GM21381 (cell line): Measurements from ENCODE around the gene CYP2A6.
A peak's percentile ranks its signal among the peaks of the same experiment; 100 is the strongest.
"Not testable (repeated sequence)": the region's sequence is repeated elsewhere in the genome, so short reads cannot be mapped to it uniquely, and the experiment has no call there.

Experiments used
- ATAC-seq: cut with Tn5 transposase; IDR thresholded peaks from one replicate; pipeline ENCODE4 v1.9.1; 2021; ENCODE audit warnings: mild to moderate bottlenecking, moderate library complexity; ENCODE audit not compliant: unreplicated experiment

The CYP2A6 gene

DNA sequence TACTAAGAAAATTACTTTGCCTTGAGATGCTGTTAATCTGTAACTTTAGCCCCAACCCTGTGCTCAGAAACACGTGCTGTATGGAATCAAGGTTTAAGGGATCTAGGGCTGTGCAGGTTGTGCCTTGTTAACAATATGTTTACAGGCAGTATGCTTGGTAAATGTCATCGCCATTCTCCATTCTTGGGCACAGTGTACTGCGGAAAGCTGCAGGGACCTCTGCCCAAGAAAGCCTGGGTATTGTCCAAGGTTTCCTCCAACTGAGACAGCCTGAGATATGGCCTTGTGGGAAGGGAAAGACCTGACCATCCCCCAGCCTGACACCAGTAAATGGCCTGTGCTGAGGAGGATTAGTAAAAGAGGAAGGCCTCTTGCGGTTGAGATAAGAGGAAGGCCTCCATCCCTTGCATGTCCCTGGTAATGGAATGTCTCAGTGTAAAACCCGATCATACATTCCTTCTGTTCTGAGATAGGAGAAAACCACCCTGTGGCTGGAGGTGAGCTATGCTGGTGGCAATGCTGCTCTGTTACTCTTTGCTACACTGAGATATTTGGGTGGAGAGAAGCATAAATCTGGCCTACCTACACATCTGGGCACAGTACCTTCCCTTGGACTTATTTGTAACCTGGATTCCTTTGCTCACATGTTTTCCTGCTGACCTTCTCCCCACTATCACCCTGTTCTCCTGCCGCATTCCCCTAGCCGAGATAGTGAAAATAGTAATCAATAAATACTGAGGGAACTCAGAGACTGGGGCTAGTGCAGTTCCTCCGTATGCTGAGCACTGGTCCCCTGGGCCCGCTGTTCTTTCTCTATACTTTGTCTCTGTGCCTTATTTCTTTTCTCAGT is 27.3 kb downstream of the CYP2A6 start:
- ATAC-seq: not testable (repeated sequence)

DNA sequence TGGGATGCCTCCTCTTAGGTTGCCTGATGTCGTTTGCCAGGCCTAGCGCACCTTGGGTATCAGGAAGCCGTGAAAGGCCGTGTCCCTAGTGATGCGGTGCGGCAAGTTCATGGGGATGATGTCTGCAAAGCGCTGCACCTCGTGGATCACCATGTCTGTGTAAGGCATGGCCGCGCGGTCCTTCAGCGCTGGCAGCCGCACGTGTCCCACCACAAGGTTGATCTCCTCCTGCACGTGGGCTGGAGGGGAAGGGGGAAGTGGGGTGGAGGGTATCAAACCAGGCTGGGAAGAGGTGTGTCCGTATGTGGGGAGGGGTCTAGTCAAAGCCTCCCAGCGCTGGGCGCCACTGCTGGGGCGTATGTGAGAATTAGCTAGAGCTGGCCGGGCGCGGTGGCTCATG is 28.1 kb downstream of the CYP2A6 start:
- no peak for ATAC-seq

DNA sequence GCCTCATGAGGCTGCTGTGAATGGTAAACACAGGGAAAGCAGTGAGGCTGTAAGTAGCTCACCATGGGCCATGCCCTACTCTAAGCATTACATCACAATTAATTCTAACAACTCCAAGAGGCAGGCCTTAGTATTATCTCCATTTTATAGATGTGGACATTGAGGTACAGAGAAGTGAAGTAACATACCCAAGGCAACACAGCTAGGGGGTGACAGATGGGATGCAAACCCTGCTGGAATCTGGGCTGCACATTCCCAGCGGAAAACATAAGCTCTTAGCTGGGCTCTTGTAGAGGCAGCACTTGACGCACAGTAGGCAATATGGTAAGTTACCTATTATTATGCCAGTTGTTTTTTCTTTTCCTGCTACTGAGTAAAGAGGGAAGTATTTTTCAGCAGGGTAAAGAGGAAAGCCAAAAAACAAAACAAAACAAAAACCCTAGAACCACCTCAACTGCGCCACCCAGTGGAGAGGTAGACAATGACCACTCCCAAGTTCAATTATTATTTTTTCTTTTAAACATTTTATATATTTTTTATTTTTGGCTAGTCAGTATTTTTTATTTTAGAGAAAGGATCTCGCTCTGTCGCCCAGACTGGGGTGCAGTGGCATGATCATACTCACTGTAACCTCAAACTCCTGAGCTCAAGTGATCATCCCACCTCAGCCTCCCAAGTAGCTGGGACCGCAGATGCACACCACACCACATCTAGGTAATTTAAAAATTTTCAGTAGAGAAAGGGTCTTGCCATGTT is 30.6 kb downstream of the CYP2A6 start:
- not testable (repeated sequence) for ATAC-seq

DNA sequence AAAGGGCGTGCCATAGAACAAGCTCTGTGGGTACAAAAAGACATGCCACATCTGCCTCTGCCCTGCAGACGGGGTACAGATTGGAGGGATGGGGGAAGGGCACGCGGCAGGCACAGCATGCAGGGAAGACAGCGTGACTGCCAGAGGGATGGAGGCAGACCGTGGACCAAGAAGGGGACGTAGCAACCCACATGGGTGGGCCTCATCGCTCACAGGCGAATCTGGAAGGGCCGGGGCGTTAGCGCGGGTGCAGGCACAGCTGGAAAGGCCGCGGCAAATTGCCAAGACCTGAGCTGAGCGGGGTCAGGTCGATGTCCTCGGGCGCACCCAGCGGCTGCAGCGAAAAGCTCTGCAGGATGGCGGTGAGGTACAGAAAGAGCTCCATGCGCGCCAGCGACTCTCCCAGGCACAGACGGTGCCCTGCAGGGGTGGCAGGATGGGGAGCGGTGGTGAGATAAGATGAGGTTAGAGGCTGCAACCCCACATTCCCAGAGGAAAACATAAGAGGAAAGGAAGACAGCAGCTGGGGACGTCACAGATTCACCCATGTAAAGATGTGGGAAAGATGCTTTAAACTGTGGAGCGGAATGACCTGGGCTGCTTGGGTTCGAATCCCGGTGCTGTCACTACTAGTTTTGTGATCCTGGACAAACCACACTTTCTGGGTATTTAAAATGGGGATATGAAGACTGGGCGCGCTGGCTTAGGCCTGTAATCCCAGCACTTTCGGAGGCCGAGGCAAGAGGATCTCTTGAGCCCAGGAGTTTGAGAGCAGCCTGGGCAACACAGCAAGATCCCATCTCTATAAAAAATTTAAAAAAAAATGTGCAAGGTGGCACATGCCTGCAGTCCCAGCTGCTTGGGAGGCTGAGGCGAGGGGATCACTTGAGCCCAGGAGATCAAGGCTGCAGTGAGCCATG is 31.5 kb downstream of the CYP2A6 start:
- ATAC-seq: not testable (repeated sequence)

DNA sequence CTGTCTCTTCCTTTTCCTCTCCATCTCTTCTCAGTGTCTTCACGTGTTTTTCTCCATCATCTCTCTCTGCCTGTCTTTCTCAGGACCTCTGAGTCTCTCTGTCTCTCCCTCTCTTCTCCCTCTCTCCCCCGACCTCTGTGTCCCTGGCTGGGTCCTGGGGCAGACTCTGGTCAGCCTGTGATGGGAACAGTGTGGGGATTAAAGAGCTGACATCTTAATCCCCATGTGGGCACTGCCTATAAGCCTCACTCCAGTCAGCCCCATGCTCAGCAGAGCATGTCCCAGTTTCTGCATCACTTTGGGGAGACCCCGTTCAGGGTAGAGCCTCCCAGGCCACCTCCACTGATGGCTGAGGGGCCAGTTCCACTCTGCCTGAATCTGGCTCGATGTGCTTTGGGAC is 35.0 kb downstream of the CYP2A6 start:
- ATAC-seq: no peak

DNA sequence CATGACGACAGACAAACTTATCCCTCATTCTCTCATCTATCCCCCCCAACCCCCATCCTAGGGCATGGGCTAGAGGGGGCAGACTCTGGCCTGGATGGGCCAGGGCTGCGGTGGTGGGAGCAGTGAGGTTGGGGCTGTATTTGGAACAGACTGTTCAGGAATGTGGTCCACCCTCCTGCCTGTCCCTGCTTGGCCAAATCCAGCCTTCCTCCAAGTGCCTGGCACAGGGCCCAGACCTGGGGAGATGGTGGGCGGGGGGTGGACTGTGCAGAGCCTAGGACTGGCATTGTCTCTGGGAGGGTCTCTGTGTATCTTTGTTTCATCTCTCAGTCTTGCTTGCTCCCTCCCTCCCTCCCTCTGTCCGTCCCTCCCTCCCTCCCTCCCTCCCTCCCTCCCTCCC is 37.1 kb downstream of the CYP2A6 start:
- ATAC-seq: no peak

DNA sequence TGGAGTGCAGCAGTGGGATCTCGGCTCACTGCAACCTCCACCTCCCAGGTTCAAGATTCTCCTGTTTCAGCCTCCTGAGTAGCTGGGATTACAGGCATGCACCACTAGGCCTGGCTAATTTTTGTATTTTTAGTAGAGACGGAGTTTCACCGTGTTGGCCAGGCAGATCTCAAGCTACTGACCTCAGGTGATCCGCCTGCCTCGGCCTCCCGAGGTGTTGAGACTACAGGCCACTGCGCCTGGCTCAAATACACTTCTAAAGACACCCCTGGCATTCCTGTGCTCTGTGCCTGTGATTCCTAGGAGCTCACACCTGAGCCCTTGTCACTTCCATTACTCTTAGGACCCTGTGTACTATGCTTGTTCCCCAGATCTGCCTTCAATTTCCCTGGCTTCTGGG is 37.7 kb downstream of the CYP2A6 start:
- not testable (repeated sequence) for ATAC-seq

DNA sequence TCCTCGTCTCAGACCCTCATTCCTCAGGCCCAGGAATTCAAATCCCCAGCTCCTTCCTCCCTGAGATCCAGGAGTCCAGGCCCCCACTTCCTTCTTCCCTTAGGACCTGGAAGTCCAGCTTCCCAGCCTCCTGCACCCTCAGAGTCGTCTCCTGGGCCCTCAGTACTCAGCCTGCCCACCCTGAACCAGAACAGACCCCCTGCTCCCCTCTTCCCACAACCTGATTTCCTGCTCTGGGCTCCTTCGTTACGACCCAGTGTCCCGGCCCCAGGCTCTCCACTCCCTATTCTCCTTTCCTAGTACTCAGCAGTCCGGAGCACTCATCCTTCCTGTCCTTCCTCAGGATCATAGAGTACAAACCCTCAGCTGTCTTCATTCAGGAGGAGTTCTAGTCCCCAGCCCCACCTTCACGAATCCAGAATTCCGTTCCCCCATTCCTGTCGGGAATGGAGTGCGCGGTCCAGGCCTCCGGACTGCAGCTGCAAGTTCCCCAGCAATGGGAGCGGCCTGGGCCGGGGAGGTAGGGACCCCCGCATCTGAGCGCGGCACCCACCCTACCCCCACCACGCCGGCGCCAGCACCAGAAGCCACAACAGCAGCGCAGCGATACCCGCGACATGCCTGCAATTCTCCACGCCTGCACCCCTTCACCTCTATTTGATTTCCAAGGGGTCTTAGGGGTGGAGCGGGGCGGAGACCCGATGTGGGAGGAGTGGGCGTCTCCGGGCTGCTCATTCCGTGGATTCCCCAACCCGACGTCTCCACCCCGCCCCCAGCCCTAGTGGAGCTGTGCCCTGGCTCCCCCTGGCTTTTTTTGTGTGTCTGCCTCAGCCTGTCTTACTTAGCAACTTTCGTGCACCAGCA is 38.5 kb downstream of the CYP2A6 start:
- no peak for ATAC-seq

DNA sequence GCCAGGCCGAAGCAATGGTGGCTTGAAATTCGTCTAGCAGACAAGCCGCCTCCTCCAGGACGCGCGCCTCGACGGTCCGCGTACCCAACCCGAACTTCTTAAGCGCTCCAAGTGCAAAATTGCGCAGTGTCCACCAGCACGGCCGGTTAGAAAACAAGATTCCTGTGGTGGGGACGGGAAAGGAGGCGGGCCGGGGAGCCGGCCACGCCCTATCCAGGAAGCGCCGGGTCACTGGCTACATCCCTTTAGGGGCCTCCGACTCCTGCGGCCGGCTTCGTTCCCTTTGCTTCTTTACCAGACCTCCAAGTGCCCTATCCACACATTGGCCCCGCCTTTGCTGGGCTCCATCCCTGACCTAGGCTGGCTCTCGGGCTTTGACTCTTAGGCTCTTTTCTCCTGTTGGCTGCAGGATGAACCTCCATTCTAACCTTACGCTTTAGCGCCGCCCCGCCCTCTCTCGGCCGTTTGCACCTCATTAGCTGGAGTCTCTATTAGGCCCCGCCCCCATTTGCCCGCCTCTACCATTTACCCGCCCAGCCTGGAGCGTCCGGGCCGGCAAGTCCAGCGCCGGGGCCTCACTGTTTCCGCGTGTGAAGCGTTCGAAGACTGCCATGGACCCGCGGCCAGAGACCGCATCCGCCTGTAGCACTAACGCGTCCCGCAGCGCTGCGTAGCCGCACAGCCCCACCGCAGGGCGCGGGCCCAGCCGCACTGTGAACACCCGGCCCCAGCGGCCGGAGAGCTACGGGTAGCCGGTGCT is 39.4 kb downstream of the CYP2A6 start:
- ATAC-seq: peak; percentile 52

DNA sequence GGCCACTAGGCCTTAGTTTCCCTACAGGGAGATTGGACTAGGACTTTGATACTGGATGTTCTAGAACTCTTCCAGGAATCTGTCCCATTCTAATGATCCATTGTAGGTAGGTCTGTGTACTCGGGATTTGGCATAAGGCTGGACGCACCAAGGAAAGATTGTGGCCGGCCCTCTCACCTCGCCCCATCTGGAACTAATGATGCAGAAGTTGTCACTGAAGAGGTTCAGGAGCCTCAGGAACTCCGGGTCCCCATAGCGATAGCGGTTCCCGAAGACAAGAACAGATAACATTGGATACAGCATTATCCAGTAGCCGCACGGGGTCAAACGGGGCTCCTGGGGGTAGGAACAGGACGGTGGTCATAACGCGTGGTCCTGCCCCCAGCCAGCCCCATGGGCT is 40.1 kb downstream of the CYP2A6 start:
- ATAC-seq: no peak

DNA sequence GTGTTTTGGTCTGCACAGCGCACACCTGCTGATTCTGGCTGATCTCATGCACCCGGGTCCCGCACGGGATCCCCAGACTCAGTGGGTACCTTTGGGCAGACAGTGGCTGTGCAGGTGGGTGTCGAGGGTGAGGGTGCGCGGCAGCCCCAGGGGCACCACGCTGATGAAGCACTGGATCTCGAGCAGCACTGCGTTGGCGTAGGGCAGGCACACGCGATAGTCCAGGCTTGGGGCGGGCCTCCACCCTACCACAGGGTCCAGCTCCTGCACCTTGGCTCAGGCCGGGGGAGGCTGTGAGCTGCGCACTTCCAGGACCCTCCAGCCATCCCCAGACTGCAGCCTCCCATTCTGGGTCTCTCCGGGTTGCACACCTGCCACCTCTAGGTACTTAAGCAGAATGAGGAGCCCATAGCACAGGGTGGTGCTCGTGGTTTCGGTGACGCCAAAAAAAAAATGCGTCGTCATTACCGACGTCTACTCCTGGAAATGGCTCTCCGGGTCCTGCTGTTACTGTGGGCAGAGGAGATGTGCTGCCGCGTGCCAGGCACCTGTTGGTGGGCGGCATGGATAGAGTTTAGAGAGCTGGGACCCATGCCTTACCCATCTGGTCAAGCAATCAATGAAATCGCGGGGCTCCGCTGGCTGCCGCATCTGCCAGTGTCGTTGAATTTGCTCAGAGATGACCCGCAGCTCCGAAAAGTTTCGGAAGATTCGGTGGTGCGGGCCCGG is 40.7 kb downstream of the CYP2A6 start:
- no peak for ATAC-seq

DNA sequence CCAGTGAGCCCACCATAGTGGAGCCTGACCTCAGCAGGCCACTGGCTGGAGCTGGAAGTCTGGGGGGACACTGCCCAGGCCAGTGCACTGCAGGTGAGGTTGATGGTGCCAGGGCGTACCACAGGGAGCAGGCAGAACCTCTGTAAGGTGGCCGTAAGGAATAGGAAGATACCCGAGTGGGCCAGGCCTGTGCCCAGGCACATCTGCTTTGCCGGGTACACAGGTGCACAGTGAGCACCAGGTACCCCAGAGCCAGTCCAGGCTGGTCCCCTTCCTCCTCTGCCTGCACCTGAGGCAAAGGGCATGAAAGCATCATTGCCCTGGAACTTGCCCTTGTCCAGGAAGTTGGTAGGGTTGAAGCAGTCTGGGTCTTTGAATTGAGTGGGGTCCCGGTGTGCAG is 41.8 kb downstream of the CYP2A6 start:
- no peak for ATAC-seq

DNA sequence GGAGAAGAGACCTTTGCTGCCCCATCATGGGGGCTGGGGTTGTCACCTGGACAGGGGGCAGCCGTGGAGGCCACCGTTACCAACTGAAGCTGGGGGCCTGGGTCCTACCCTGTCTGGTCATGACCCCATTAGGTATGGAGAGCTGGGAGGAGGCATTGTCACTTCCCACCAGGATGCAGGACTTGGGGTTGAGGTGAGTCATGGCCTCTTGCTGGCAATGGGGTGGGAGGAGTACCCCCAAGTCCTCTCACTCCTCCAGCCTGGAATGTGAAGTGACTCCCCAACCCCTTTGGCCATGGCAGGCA is 42.3 kb downstream of the CYP2A6 start:
- no peak for ATAC-seq

DNA sequence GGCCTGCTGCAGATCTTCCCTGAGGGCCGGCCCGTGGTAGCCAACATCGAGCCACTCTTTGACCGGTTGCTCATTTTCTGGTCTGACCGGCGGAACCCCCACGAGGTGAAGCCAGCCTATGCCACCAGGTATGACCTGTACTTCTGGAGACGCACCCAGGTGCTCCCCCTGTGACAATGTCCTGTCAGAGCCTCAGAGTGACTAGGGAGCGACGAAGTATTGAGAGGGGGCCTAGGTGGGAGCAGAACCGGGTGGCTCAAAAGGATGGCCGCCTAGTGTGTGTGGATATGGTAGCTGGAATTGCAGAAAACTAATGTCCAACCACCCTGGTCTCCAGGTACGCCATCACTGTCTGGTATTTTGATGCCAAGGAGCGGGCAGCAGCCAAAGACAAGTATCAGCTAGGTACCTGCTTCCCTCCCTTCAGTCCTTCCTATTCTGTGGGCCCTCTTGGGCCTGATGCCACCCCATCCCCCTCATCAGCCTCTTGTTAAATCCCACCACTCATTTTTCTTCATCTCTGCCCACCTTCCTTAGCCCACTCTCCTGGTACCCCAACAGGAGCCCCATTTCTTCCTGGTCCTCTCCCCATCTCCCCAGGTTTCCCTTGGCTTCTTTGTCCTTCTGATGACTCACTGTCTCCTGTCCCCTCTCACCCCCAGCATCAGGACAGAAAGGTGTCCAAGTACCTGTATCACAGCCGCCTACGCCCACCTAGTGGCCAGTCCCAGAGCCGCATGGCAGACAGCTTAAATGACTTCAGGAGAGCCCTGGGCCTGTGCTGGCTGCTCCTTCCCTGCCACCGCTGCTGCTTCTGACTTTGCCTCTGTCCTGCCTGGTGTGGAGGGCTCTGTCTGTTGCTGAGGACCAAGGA is 42.9 kb downstream of the CYP2A6 start:
- no peak for ATAC-seq

DNA sequence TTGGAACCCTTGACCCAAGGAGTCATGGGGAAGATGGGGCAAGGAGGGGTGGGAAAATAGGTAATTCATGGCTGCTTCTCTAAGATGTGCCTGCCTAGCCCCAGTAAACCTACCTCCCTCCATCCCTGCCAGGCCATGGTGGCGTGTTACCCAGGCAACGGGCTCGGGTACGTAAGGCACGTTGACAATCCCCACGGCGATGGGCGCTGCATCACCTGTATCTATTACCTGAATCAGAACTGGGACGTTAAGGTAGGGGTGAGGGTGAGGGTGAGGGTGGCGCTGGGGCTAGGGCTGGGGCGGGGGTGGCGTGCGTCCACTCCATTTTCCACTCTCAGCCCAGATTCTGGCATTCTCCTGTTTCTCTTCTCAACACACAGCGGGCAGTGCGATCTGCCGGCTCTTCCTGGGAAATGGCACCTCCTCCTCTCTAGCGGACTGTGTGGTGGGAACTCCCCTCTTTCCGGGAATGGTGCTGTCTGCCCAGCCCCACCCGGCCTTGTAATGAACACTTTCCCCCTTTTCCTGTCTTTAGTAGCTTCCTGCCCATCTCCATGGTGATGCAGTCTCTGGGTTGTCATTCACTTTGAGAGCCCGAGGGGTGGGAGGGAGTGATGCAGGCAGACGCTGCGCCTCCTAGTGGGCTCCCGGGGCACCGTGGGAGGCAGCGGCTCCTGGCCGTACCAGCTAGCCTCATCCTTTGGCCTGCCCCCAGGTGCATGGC is 43.7 kb downstream of the CYP2A6 start:
- ATAC-seq: no peak

DNA sequence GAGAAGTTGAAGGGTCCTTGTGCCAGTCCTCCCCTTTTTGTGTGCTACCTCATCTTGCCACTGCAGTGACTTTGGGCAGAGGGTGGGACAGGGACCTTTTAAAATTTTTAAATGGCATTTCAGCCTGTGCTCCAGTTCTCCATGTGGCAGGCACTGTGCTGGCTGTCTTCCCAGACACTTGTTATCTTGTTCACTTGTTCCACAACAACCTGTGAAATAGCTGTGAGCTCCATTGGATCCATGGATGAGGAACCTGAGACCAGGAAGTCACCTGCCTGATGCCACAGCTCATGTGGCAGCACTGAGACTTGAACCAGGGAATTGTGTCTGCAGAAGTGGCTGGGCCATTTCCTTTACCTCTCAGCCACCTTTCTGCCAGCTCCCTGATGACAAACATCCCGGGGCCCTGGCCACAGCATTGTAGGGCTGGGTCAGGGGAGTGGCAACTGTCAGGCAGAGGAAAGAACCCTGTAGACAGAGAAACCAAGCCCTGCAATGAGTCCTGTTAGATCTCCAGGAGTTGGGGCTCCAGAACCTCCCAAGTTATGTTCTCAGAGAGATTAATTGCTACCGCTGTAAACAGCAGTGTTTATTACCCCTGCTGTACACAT is 44.9 kb downstream of the CYP2A6 start:
- no peak for ATAC-seq

DNA sequence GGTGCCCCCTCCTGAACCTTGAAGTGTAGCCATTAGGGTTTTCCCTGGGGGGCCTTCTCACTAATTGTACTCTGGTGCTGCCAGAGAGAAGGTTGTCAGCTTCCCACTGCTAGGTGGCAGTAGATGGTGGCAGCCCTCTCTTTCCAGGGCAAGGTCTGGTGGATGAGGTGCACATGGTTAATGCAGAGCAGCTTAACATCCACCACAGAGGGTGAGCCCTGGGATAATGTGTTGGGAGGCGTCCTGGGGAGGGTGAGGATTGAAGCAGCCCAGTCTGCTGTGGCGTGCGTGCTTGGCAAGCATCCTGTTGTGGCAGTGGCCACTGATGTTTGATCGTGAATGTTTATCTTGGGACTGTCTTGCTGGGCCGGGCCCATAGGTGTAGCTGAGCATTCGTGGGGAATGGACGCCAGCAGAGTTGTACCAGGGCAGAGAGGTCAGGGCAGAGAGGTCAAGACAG is 45.4 kb downstream of the CYP2A6 start:
- ATAC-seq: no peak
